Measurements from ENCODE around the gene VPS37C.

GRCh38 chr11:61154528-61154927, 6.7 kb downstream of the VPS37C start:
- TF ChIP-seq CTCF (IDR thresholded peaks at IDR 0.05 in 8 of 11, conservative IDR thresholded peaks at IDR 0.05 in 3 of 11), result no peak
- TF ChIP-seq POLR2A (IDR thresholded peaks at IDR 0.05), result no peak
- no peak for TF ChIP-seq POLR2AphosphoS5 (IDR thresholded peaks at IDR 0.05)
